Testis (tissue), 2 donors: ENCODE measurements around the gene LRRTM3.

Experiments
- CTCF ChIP-seq, 3 experiments: fragments of 450-650 bp in 2 of 3; fragments of 200-600 bp in 1 of 3; sonication (generic) in 1 of 3; IDR thresholded peaks; one replicate each; pipeline ENCODE4 v1.5.1; 2016 to 2019; ENCODE audit warnings: antibody characterized with exemption in 3 of 3, mild to moderate bottlenecking in 2 of 3, moderate library complexity in 1 of 3
- POLR2A ChIP-seq: fragments of 450-650 bp; IDR thresholded peaks from one replicate; pipeline ENCODE4 v1.6.1; 2017; ENCODE audit warnings: antibody characterized with exemption, mild to moderate bottlenecking, moderate library complexity

- TF ChIP-seq CTCF (IDR thresholded peaks at IDR 0.05) (no peak), POLR2A (no peak)
Observed at GRCh38 chr10:67043041-67043440, 117.2 kb downstream of the LRRTM3 start.
